Measurements from ENCODE around the gene NRIP1.

DNA sequence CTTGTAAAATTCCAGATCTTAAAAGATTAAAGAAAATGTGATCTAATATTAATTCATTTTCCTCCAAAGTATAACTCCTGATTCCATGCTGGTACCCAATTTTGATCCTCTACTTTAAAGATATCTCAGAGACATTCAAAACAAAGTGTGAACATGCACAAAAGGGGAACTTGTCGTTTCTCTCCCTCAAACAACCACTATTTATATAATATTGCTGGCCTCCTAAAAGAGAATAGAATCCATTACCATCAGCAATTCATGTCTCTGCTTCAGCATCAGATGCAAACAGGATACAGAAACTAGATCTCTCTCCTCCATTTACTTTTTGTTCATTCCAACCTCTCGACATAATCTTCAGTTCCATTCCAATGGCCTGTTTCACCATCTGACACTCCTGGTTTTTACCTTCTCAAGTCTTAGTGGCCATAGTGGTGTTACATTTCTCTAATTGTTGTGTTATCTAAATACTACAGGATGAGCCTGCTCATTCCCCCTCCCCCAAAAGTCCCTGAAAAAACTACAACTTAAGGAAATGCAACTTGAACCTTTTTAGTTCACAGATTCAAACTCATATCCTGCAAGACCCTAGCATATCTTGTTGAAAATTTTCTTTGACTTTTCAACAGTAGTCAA lies 4.1 kb downstream of the NRIP1 start:
- TF ChIP-seq, protein P1, sequence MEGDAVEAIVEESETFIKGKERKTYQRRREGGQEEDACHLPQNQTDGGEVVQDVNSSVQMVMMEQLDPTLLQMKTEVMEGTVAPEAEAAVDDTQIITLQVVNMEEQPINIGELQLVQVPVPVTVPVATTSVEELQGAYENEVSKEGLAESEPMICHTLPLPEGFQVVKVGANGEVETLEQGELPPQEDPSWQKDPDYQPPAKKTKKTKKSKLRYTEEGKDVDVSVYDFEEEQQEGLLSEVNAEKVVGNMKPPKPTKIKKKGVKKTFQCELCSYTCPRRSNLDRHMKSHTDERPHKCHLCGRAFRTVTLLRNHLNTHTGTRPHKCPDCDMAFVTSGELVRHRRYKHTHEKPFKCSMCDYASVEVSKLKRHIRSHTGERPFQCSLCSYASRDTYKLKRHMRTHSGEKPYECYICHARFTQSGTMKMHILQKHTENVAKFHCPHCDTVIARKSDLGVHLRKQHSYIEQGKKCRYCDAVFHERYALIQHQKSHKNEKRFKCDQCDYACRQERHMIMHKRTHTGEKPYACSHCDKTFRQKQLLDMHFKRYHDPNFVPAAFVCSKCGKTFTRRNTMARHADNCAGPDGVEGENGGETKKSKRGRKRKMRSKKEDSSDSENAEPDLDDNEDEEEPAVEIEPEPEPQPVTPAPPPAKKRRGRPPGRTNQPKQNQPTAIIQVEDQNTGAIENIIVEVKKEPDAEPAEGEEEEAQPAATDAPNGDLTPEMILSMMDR (IDR thresholded peaks at IDR 0.05; ENCODE audit: low read depth, low read length), result no peak
- TF ChIP-seq EZH2phosphoT487 (IDR thresholded peaks at IDR 0.05; ENCODE audit: low read depth), result no peak
